ENCODE measurements around the gene TRIM24. TPM values are rescaled to one million over a fixed set of nuclear protein-coding genes. Genes with fewer than 3 reads are reported as not detected.
"Not testable (repeated sequence)": the region's sequence is repeated elsewhere in the genome, so short reads cannot be mapped to it uniquely, and the experiment has no call there.

TRIM24 gene
- total and polyA plus RNA-seq, 10 donors: 5.2 to 22.3 (median 15.3) TPM

- intact Hi-C loops (cut with DNase I; ENCODE audit: low total_unique reads): no loop called here
- Histone ChIP-seq H3K4me3 (no peak overlapping the region), H3K4me1 (no peaks in the 10 kb centered on the region), H3K27ac (no peak overlapping the region), H3K27me3 (replicated peaks in 1 of 7) (no peaks in the 10 kb centered on the region), H3K36me3 (peaks cover 0 to 11% (median under 1%) of the 10 kb centered on the region in 6 donors), H3K9me3 (peaks cover 0 to 4% (median 0%) of the 10 kb centered on the region in 8 donors)
- DNase-seq: no peak
- WGBS, 5 donors: 88 to 98% (median 89%) methylated on average over 3 of the region's 3 CpGs
- TF ChIP-seq POLR2AphosphoS5 (IDR thresholded peaks at IDR 0.05) (no peak), CTCF (IDR thresholded peaks at IDR 0.05 in 8 of 11, conservative IDR thresholded peaks at IDR 0.05 in 3 of 11) (no peak), POLR2A (IDR thresholded peaks at IDR 0.05) (no peak)
Measured at GRCh38 chr7:138499340-138499739, 39.3 kb downstream of the TRIM24 start.

GRCh38 chr7:138500303-138500702 is 40.2 kb downstream of the TRIM24 start:
- H3K4me3 ChIP-seq; intact Hi-C loops (cut with DNase I; ENCODE audit: low total_unique reads); H3K27me3 ChIP-seq (replicated peaks in 1 of 7); H3K4me1 ChIP-seq; H3K9me3 ChIP-seq; H3K27ac ChIP-seq; DNase-seq: not testable (repeated sequence)
- H3K36me3 ChIP-seq: peaks cover 0 to 20% (median 7%) of the 10 kb centered on the region in 6 donors
- WGBS, 5 donors: 95 to 99% (median 97%) methylated on average over 2 of the region's 2 CpGs

- Histone ChIP-seq H3K27me3 (replicated peaks in 1 of 7) (no peaks in the 10 kb centered on the region), H3K9me3 (peaks cover 0 to 4% (median 0%) of the 10 kb centered on the region in 8 donors), H3K36me3 (peaks cover 0 to 26% (median 7%) of the 10 kb centered on the region in 6 donors), H3K4me3 (no peak overlapping the region), H3K4me1 (no peaks in the 10 kb centered on the region), H3K27ac (no peak overlapping the region)
- TF ChIP-seq POLR2AphosphoS5 (IDR thresholded peaks at IDR 0.05) (no peak), CTCF (IDR thresholded peaks at IDR 0.05 in 8 of 11, conservative IDR thresholded peaks at IDR 0.05 in 3 of 11) (no peak), POLR2A (IDR thresholded peaks at IDR 0.05) (no peak)
- WGBS, 5 donors: 93 to 100% (median 97%) methylated on average over 1 of the region's 1 CpG
- DNase-seq: no peak
- intact Hi-C loops (cut with DNase I; ENCODE audit: low total_unique reads): no loop called here
Measured at GRCh38 chr7:138500892-138501291, 40.8 kb downstream of the TRIM24 start.

- TF ChIP-seq POLR2AphosphoS5 (IDR thresholded peaks at IDR 0.05) (no peak), POLR2A (IDR thresholded peaks at IDR 0.05) (no peak), CTCF (IDR thresholded peaks at IDR 0.05 in 8 of 11, conservative IDR thresholded peaks at IDR 0.05 in 3 of 11) (no peak)
- WGBS, 5 donors: 72 to 86% (median 83%) methylated on average over 4 of the region's 4 CpGs
- intact Hi-C loops (cut with DNase I; ENCODE audit: low total_unique reads): no loop called here
- Histone ChIP-seq H3K9me3 (peaks cover 0 to 4% (median 0%) of the 10 kb centered on the region in 8 donors), H3K36me3 (peaks cover 0 to 37% (median 7%) of the 10 kb centered on the region in 6 donors), H3K27ac (no peak overlapping the region), H3K4me3 (no peak overlapping the region), H3K4me1 (no peaks in the 10 kb centered on the region), H3K27me3 (replicated peaks in 1 of 7) (no peaks in the 10 kb centered on the region)
- no peak for DNase-seq
Measured at GRCh38 chr7:138502023-138502767, 42.1 kb downstream of the TRIM24 start.

Measured in spleen (tissue), 11 donors.